DND-41 (cell line): Measurements from ENCODE around the gene RGS3.

Source experiments
- EZH2 ChIP-seq: IDR thresholded peaks from 3 replicates; pipeline ENCODE4 v1.6.1; 2012; ENCODE audit warnings: borderline replicate concordance, low read depth, mild to moderate bottlenecking, moderate library complexity, low read length, inconsistent platforms; ENCODE audit not compliant: severe bottlenecking
- TF ChIP-seq, protein P1 (sequence below): IDR thresholded peaks from 2 replicates; pipeline ENCODE4 v1.5.1; 2012; ENCODE audit warnings: borderline replicate concordance, low read length, moderate library complexity, mild to moderate bottlenecking; ENCODE audit not compliant: poor library complexity, severe bottlenecking; ENCODE audit errors: extremely low read depth

DNA sequence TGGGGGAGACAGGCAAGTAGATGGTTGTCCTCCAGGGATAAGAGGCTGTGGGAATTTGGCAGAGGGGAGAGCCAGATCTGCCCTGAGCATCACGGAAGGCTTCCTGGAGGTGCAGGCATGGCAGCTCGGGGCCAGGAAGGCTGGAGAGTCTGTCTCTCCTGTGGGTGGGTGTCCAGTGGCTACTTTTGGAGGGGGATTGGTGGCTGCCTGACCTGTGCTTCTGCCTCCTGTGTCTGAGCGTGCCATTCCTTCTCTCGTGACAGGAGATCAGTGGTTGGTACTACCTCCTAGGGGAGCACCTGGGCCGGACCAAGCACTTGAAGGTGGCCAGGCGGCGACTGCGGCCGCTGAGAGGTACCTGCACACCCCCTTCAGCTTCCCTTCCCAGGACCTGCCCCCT is 33.5 kb downstream of the RGS3 start:
- TF ChIP-seq, protein P1, sequence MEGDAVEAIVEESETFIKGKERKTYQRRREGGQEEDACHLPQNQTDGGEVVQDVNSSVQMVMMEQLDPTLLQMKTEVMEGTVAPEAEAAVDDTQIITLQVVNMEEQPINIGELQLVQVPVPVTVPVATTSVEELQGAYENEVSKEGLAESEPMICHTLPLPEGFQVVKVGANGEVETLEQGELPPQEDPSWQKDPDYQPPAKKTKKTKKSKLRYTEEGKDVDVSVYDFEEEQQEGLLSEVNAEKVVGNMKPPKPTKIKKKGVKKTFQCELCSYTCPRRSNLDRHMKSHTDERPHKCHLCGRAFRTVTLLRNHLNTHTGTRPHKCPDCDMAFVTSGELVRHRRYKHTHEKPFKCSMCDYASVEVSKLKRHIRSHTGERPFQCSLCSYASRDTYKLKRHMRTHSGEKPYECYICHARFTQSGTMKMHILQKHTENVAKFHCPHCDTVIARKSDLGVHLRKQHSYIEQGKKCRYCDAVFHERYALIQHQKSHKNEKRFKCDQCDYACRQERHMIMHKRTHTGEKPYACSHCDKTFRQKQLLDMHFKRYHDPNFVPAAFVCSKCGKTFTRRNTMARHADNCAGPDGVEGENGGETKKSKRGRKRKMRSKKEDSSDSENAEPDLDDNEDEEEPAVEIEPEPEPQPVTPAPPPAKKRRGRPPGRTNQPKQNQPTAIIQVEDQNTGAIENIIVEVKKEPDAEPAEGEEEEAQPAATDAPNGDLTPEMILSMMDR = no peak
- no peak for TF ChIP-seq EZH2
